ENCODE measurements around the gene COIL. TPM values are rescaled to one million over a fixed set of nuclear protein-coding genes. Genes with fewer than 3 reads are reported as not detected.

The COIL gene
- total RNA-seq, 1 donor from 2014 or later, result 8.2 TPM

- Histone ChIP-seq H3K4me3 (no peak overlapping the region), H3K27me3 (ENCODE audit: low read depth) (no peaks in the 10 kb centered on the region), H3K27ac (replicated peaks) (no peak overlapping the region), H3K36me3 (peaks cover 93% of the 10 kb centered on the region), H3K9me3 (replicated peaks) (no peaks in the 10 kb centered on the region), H3K4me1 (peaks cover 6% of the 10 kb centered on the region)
- no peak for DNase-seq
- intact Hi-C loops (cut with micrococcal nuclease), result no loop called here
- no peak for TF ChIP-seq CTCF (IDR thresholded peaks at IDR 0.05; ENCODE audit: borderline replicate concordance)
These were observed 34.9 kb upstream of the COIL start for GRCh38 chr17:56995766-56996165.

DNA sequence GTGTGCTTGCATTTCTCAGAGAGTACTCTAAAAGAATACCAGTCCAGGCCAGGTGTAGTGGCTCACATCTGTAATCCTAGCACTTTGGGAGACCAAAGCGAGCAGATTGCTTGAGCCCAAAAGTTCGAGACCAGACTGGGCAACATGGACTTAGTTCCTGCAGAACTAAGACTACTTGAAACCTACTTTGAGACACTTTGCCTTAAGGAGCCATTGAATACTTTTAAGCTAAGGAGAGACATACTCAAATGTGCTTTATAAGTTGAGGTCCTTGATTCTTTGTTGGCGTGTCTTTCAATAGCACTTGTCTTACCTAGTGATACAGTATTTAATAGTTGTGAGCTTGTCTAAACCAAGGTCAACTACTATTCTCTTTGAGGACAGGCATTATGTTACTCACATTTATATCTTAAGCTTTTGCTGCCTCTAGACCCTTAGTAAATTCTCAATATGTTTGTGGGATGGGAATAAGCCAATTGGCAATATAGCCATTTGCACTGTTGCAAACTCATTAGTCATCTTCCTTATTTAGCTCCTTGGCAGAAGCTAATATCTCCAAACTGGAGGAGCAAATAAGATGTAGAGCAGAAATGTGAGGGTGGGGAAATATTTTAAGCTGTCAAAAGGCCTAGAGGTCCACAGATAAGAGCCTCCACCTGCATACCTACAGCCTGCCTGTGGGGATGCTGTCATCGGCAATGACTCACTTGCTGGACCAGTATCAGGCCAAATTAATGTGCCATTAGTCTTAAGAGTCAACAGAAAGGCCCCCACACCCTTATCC lies 33.4 kb upstream of the COIL start:
- Histone ChIP-seq H3K27me3 (ENCODE audit: low read depth) (no peaks in the 10 kb centered on the region), H3K4me3 (no peak overlapping the region), H3K27ac (replicated peaks) (no peak overlapping the region), H3K9me3 (replicated peaks) (no peaks in the 10 kb centered on the region), H3K36me3 (peaks cover 98% of the 10 kb centered on the region), H3K4me1 (peaks cover 6% of the 10 kb centered on the region)
- no peak for TF ChIP-seq CTCF (IDR thresholded peaks at IDR 0.05; ENCODE audit: borderline replicate concordance)
- intact Hi-C loops (cut with micrococcal nuclease), result no loop called here
- no peak for DNase-seq

DNA sequence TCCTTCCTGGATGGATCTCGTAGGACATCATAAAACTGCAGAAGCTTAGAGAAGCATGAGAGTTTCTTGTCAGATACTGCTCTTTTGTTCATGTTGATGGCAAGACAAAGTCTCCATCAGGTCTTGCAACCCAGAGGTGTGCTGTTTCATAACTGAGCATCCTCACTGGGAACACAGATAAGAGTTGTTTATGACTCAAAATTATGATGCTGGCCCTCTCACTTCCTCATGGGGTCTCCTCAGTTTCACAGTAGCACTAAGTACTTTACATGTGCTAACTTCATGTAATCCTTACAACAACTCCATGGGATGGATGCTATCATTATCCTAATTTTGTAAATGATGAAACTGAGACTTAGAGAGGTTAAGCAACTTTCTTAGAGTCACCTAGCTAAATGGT lies 31.5 kb upstream of the COIL start:
- TF ChIP-seq CTCF (IDR thresholded peaks at IDR 0.05; ENCODE audit: borderline replicate concordance), result no peak
- Histone ChIP-seq H3K36me3 (peaks cover 98% of the 10 kb centered on the region), H3K27me3 (ENCODE audit: low read depth) (no peaks in the 10 kb centered on the region), H3K4me3 (no peak overlapping the region), H3K27ac (replicated peaks) (no peak overlapping the region), H3K4me1 (peaks cover 6% of the 10 kb centered on the region), H3K9me3 (replicated peaks) (no peaks in the 10 kb centered on the region)
- intact Hi-C loops (cut with micrococcal nuclease), result no loop called here
- DNase-seq, result no peak

GRCh38 chr17:56988901-56989572 lies 28.2 kb upstream of the COIL start:
- no peak for TF ChIP-seq CTCF (IDR thresholded peaks at IDR 0.05; ENCODE audit: borderline replicate concordance)
- Histone ChIP-seq H3K4me3 (no peak overlapping the region), H3K4me1 (peaks cover 7% of the 10 kb centered on the region), H3K9me3 (replicated peaks) (no peaks in the 10 kb centered on the region), H3K27me3 (ENCODE audit: low read depth) (no peaks in the 10 kb centered on the region), H3K36me3 (peaks cover 91% of the 10 kb centered on the region), H3K27ac (replicated peaks) (no peak overlapping the region)
- no peak for DNase-seq
- intact Hi-C loops (cut with micrococcal nuclease), result no loop called here

DNA sequence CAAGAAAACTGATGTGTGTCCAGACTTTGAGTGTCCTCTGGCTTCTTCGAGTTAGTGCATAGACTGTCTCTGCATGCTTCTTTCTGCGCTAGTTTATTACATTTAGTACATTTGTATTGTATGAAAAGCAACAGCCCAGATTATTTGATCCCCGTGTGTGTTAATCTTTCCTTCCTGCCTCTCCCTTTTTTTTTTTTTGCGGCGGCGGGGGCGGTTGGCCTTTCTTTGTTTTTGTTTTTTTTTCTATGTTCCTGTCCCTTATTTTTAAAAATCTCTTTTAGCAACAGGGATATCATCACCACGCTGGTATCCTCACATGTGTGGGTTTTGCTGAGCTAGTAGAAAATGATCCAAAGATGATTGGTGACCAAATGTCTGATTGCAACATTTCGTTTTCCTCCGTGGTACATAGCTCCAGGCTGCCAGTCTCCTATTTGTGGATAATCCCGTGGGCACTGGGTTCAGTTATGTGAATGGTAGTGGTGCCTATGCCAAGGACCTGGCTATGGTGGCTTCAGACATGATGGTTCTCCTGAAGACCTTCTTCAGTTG lies 26.5 kb upstream of the COIL start:
- H3K27ac ChIP-seq (replicated peaks), result no peak overlapping the region
- no peaks in the 10 kb centered on the region for H3K9me3 ChIP-seq (replicated peaks)
- H3K4me1 ChIP-seq, result peaks cover 7% of the 10 kb centered on the region
- H3K27me3 ChIP-seq (ENCODE audit: low read depth), result no peaks in the 10 kb centered on the region
- intact Hi-C loops (cut with micrococcal nuclease), result no loop called here
- no peak for TF ChIP-seq CTCF (IDR thresholded peaks at IDR 0.05; ENCODE audit: borderline replicate concordance)
- no peak overlapping the region for H3K4me3 ChIP-seq
- peaks cover 80% of the 10 kb centered on the region for H3K36me3 ChIP-seq
- DNase-seq, result no peak
